B cell (primary cell): ENCODE results near the gene C16orf86. TPM values are rescaled to one million over a fixed set of nuclear protein-coding genes. Genes with fewer than 3 reads are reported as not detected.

Experiments used
- ATAC-seq: fragments of 200-7000 bp; cut with Tn5 transposase; one replicate; pipeline ENCODE4 v1.10.0; 2021; ENCODE audit warnings: low read depth, mild to moderate bottlenecking, moderate number of reproducible peaks, moderate library complexity
- CTCF ChIA-PET: fragments of 350-600 bp; sonication (Branson Sonifier 250); formaldehyde crosslinking; loops from one replicate; lab custom pipeline; 2021; ENCODE audit warnings: antibody characterized with exemption, inconsistent platforms; lab: Charles Lee
- POLR2A ChIA-PET: fragments of 350-600 bp; sonication (Branson Sonifier 250); formaldehyde crosslinking; loops from one replicate; lab custom pipeline; 2021; ENCODE audit warnings: antibody characterized with exemption; lab: Charles Lee
- DNase-seq: peaks from one replicate; pipeline ENCODE4 v3.0.0; 2013
- H2AFZ ChIP-seq: 2 replicates; pipeline ENCODE4 v1.6.1; 2012; ENCODE audit warnings: mild to moderate bottlenecking, low read depth, low read length; ENCODE audit not compliant: insufficient read depth, poor library complexity, severe bottlenecking
- H3K27ac ChIP-seq, 2 donors: 1 replicate in 1 of 2; 2 replicates in 1 of 2; pipeline ENCODE4 v1.5.1; 2012 to 2013; ENCODE audit warnings: low read length in 2 of 2, mild to moderate bottlenecking in 2 of 2, moderate library complexity in 1 of 2
- H3K27me3 ChIP-seq, 4 experiments: fragments of 200-600 bp in 1 of 4; sonication (generic) in 1 of 4; replicated peaks in 1 of 4; 1 replicate in 2 of 4; 2 replicates in 2 of 4; pipeline versions ENCODE4 v1.6.1 to v1.7.0; 2013 to 2016; ENCODE audit warnings: low read length in 3 of 4, mild to moderate bottlenecking in 2 of 4, mixed read lengths in 1 of 4, moderate library complexity in 1 of 4; ENCODE audit not compliant: insufficient read depth in 4 of 4, control insufficient read depth in 3 of 4; ENCODE audit errors: control extremely low read depth in 1 of 4
- H3K36me3 ChIP-seq, 2 experiments: replicated peaks in 1 of 2; 1 replicate in 1 of 2; 2 replicates in 1 of 2; pipeline versions ENCODE4 v1.6.1 to v1.7.1; 2013; ENCODE audit warnings: low read length in 1 of 2; ENCODE audit not compliant: insufficient read depth in 2 of 2, control insufficient read depth in 1 of 2; ENCODE audit errors: control extremely low read depth in 1 of 2, extremely low read depth in 1 of 2
- H3K4me1 ChIP-seq, 2 donors: fragments of 200-600 bp in 1 of 2; sonication (generic) in 1 of 2; 1 replicate in 1 of 2; 2 replicates in 1 of 2; pipeline versions ENCODE4 v1.5.1 to v1.6.1; 2013 to 2017; ENCODE audit warnings: low read length in 2 of 2; ENCODE audit not compliant: control insufficient read depth in 2 of 2, insufficient read depth in 2 of 2
- H3K4me2 ChIP-seq: replicated peaks from 2 replicates; pipeline ENCODE3; 2012; ENCODE audit warnings: mild to moderate bottlenecking, low read depth, low read length; ENCODE audit not compliant: poor library complexity, severe bottlenecking
- H3K4me3 ChIP-seq, 5 experiments: fragments of 200-600 bp in 1 of 5; sonication (generic) in 1 of 5; 1 replicate in 3 of 5; 2 replicates in 2 of 5; pipeline versions ENCODE4 v1.5.1 to v1.7.0; 2011 to 2016; ENCODE audit warnings: low read length in 4 of 5, mild to moderate bottlenecking in 4 of 5, low read depth in 2 of 5, control low read depth in 1 of 5, moderate library complexity in 1 of 5; ENCODE audit not compliant: insufficient read depth in 1 of 5; ENCODE audit errors: control extremely low read depth in 1 of 5, extremely low read depth in 1 of 5
- H3K79me2 ChIP-seq: fragments of 200-600 bp; sonication (generic); one replicate; pipeline ENCODE4 v1.6.0; 2016; ENCODE audit warnings: low read length; ENCODE audit not compliant: control insufficient read depth, insufficient read depth
- H3K9ac ChIP-seq: fragments of 200-600 bp; sonication (generic); 2 replicates; pipeline ENCODE4 v1.6.1; 2017; ENCODE audit warnings: mild to moderate bottlenecking, low read length, moderate library complexity
- H3K9me3 ChIP-seq, 3 donors: one replicate each; pipeline versions ENCODE4 v1.6.1 to v1.7.1; 2013; ENCODE audit warnings: low read length in 2 of 3; ENCODE audit not compliant: control insufficient read depth in 2 of 3, insufficient read depth in 1 of 3; ENCODE audit errors: control extremely low read depth in 1 of 3
- H4K20me1 ChIP-seq: 2 replicates; pipeline ENCODE4 v1.6.0; 2012; ENCODE audit warnings: mild to moderate bottlenecking, low read length; ENCODE audit not compliant: insufficient read depth, control insufficient read depth, poor library complexity, severe bottlenecking
- H3K27ac Mint-ChIP-seq: one replicate; pipeline ENCODE4 v1.8.0; 2021; ENCODE audit warnings: mixed read lengths
- H3K27me3 Mint-ChIP-seq: one replicate; pipeline ENCODE4 v1.8.0; 2021; ENCODE audit warnings: mixed read lengths
- H3K4me1 Mint-ChIP-seq: one replicate; pipeline ENCODE4 v1.8.0; 2021; ENCODE audit warnings: mixed read lengths
- H3K4me3 Mint-ChIP-seq: one replicate; pipeline ENCODE4 v1.8.0; 2021; ENCODE audit warnings: mixed read lengths
- H3K9me3 Mint-ChIP-seq: one replicate; pipeline ENCODE4 v1.8.0; 2022; ENCODE audit warnings: mixed read lengths; ENCODE audit not compliant: insufficient read depth
- CTCF ChIP-seq: fragments of 200-600 bp; IDR thresholded peaks from one replicate; pipeline ENCODE4 v1.8.0; 2022; ENCODE audit warnings: antibody characterized with exemption, mild to moderate bottlenecking
- EZH2 ChIP-seq: IDR thresholded peaks from 2 replicates; pipeline ENCODE4 v1.6.1; 2012; ENCODE audit warnings: borderline replicate concordance, low read depth, mild to moderate bottlenecking, moderate library complexity, low read length; ENCODE audit not compliant: insufficient read depth, poor library complexity, severe bottlenecking
- WGBS: methylation state at CpG from one replicate; pipeline ENCODE4 v1.1.5; 2013; ENCODE audit warnings: missing lambda C conversion rate; ENCODE audit not compliant: insufficient coverage; 5-methylcytosine and 5-hydroxymethylcytosine counted together
- intact Hi-C: fragments of 100-400 bp; cut with micrococcal nuclease; formaldehyde crosslinking; loops from one replicate; pipeline ENCODE4 v1.10.0; 2022
- polyA plus RNA-seq: library from polyadenylated mRNA; depleted of rRNA; stranded (reverse); fragments of >200 nt; gene quantifications from 2 replicates; pipeline ENCODE4 v1.2.3, GENCODE V29; 2012
- total RNA-seq, 2 donors: library from RNA; stranded (reverse); fragments of 120-200 nt in 1 of 2; gene quantifications; 1 replicate in 1 of 2; 2 replicates in 1 of 2; pipeline versions ENCODE4 v1.2.3 to v1.2.4, GENCODE V29; 2013 to 2022

Gene C16orf86
- total and polyA plus RNA-seq, 2 donors (not counting 1 experiment from before 2014, with no cell fraction given), result 9.9 to 18.0 TPM

- no peaks in the 10 kb centered on the region for H3K9me3 Mint-ChIP-seq
- H3K4me2 ChIP-seq, result no peak overlapping the region
- no peaks in the 10 kb centered on the region for H3K27me3 ChIP-seq
- peaks cover 38 to 54% of the 10 kb centered on the region in 2 donors for H3K4me1 ChIP-seq
- 99% methylated on average over 7 of the region's 10 CpGs for WGBS
- ATAC-seq (no peak), DNase-seq (peak; percentile 24)
- H3K27ac Mint-ChIP-seq, result peak overlapping the region; percentile 84
- ChIA-PET POLR2A (interaction anchor here (1.5 kb wide), 1 partner anchor 22 kb away, joined by 3 read pairs; no protein-coding TSS in a partner anchor), CTCF (interaction anchor here (0.9 to 11.7 kb wide), 15 partner anchors 7 to 415 kb away, joined by 3 to 136 read pairs (median 5); partner anchors contain the start of genes ACD, ATP6V0D1 and PARD6A)
- H3K79me2 ChIP-seq, result peaks cover 9% of the 10 kb centered on the region
- no peaks in the 10 kb centered on the region for H3K36me3 ChIP-seq
- H4K20me1 ChIP-seq, result no peaks in the 10 kb centered on the region
- H3K4me3 Mint-ChIP-seq, result no peak overlapping the region
- H3K4me3 ChIP-seq, result no peak overlapping the region
- no peaks in the 10 kb centered on the region for H3K9me3 ChIP-seq
- H3K9ac ChIP-seq, result no peak overlapping the region
- H3K27ac ChIP-seq, result peak overlapping the region in 1 of 2 donors; percentile 86
- H2AFZ ChIP-seq, result no peak overlapping the region
- peaks cover 51% of the 10 kb centered on the region for H3K4me1 Mint-ChIP-seq
- no peaks in the 10 kb centered on the region for H3K27me3 Mint-ChIP-seq
- intact Hi-C loops, result loop anchor here (10.0 kb wide), 2 partner anchors 425 to 1465 kb away; partner anchors contain the start of genes CHTF8, FHOD1, SLC9A5 and UTP4
- TF ChIP-seq CTCF (no peak), EZH2 (no peak)
Measured at GRCh38 chr16:67669499-67670101, 3.0 kb downstream of the C16orf86 start.

GRCh38 chr16:67672306-67672705 lies 5.7 kb downstream of the C16orf86 start:
- H2AFZ ChIP-seq, result no peak overlapping the region
- H3K4me1 ChIP-seq, result peaks cover 30 to 44% of the 10 kb centered on the region in 2 donors
- intact Hi-C loops, result loop anchor here (1.0 to 2.0 kb wide), 4 partner anchors 46 to 392 kb away; partner anchors contain the start of gene GFOD2
- DNase-seq (no peak), ATAC-seq (no peak)
- H3K27me3 ChIP-seq, result no peaks in the 10 kb centered on the region
- no peak overlapping the region for H3K9ac ChIP-seq
- Mint-ChIP-seq H3K4me1 (peaks cover 41% of the 10 kb centered on the region), H3K9me3 (no peaks in the 10 kb centered on the region), H3K4me3 (no peak overlapping the region), H3K27ac (no peak overlapping the region), H3K27me3 (no peaks in the 10 kb centered on the region)
- H3K9me3 ChIP-seq, result no peaks in the 10 kb centered on the region
- H4K20me1 ChIP-seq, result no peaks in the 10 kb centered on the region
- CTCF ChIA-PET, result interaction anchor here (0.6 to 11.7 kb wide), 42 partner anchors 8 to 393 kb away, joined by 3 to 136 read pairs (median 5); partner anchors contain the start of genes ACD, CTRL, EDC4 and GFOD2
- H3K79me2 ChIP-seq, result peaks cover 2% of the 10 kb centered on the region
- WGBS, result 55% methylated on average over 4 of the region's 4 CpGs
- TF ChIP-seq CTCF (no peak), EZH2 (no peak)
- no peaks in the 10 kb centered on the region for H3K36me3 ChIP-seq
- H3K27ac ChIP-seq, result no peak overlapping the region
- POLR2A ChIA-PET, result interaction anchor here (0.8 to 2.0 kb wide), 3 partner anchors 13 to 158 kb away, joined by 3 to 4 read pairs (median 3); partner anchors contain the start of gene GFOD2
- H3K4me3 ChIP-seq, result no peak overlapping the region
- no peak overlapping the region for H3K4me2 ChIP-seq
